ENCODE data around the gene EFNA1.
A peak's percentile ranks its signal among the peaks of the same experiment; 100 is the strongest.

EFNA1 gene

GRCh38 chr1:155176544-155177071 lies 48.9 kb downstream of the EFNA1 start:
- DNase-seq = peak; percentile 59

- DNase-seq = no peak
Measured at GRCh38 chr1:155177192-155177917, 49.7 kb downstream of the EFNA1 start.

DNA sequence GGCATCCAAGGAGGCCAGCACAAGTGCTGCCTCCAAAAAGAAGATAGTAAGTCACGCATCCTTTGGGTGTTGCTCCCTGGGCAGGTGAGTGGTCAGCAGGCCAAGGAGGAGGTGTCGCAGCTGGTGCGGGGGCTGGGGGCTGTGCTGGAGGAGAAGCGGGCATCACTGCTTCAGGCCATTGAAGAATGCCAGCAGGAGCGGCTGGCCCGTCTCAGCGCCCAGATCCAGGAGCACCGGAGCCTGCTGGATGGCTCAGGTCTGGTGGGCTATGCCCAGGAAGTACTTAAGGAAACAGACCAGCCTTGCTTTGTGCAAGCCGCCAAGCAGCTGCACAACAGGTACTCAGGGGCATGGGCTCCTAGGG lies 50.2 kb downstream of the EFNA1 start:
- no peak for DNase-seq

DNA sequence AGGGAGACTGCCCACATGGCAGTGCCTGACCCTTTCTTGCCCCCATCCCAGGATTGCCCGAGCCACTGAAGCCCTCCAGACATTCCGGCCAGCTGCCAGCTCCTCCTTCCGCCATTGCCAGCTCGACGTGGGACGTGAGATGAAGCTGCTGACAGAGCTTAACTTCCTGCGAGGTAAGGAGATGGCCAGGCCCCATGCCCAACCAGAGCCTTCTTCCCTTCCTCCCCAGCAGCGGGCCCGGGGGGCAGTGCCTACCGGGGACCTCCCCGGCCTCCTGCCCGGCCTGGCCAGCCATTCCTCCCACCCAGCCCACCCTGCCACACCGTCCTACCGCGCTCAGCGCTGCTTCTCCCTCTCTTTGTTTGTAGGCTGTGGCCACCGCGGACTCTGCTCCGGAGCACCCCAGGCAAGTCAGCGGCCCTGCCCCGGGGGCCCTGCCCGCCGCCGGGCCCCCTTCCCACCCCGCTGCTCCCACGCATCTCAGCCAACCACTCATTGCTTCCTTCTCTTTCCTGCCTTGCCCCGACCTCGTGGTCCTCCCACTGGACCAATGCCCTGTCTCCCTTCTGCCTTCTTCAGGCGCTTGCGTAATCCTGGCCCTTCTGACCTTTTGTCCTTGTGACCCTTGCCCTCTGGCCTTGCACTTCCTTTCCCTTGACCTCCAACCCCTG lies 50.9 kb downstream of the EFNA1 start:
- DNase-seq = no peak

DNA sequence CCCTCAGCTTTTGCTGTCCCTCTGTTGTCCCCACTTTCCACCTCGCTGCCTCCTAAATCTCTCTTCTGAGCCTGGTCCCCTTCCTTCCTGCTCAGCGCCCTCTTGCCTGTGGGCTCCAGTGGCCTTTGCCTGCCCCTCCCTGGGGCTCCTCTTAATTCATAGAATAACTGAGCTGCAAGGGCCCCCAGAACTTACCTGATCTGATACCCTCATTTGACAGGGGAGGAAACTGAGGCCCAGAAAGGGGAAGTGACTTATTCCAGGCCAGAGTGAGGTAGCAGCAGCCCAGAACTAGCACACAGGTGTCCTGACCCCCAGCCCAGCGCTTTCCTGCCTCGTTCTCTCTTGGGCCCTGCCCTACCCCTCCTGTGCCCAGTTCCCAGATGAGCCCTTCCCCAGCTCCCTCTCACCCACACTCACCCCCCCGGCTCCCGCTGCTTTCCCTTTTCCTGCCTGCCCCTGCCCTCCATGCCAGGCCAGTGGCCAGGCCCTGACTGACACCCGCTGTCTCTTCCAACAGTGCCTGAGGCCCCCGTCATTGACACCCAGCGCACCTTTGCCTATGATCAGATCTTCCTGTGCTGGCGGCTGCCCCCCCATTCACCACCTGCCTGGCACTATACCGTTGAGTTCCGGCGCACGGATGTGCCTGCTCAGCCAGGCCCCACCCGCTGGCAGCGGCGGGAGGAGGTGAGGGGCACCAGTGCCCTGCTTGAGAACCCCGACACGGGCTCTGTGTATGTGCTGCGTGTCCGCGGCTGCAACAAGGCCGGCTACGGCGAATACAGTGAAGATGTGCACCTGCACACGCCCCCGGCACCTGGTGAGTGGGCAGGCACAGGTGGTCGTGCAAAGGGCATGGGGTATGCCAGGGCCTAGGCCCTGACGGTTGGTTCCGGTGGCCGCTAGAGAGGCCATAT lies 51.7 kb downstream of the EFNA1 start:
- DNase-seq = no peak

GRCh38 chr1:155181371-155182051 lies 53.8 kb downstream of the EFNA1 start:
- no peak for DNase-seq

DNA sequence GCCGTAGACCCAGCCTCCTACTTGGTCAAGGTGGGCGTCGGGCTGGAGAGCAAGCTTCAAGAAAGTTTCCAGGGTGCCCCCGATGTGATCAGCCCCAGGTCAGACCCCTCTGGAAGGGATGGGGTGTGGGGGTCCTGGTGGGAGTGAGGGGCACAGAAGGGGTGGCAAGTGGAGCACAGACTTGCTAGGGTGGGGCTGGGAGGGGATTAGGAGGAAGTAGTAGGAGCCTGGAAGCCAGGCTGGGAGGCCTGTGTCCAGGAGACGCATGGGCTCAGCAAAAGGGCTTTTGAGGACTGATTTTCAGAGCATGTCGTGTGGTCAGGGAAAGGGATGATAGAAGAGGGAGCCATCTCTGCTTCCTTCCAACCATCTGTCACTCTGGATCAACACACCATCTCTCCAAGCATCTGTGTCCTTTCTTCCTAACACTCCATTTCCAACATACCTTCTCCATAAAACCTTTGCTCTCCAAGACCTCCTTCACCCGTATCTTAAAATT lies 54.4 kb downstream of the EFNA1 start:
- DNase-seq = no peak

DNA sequence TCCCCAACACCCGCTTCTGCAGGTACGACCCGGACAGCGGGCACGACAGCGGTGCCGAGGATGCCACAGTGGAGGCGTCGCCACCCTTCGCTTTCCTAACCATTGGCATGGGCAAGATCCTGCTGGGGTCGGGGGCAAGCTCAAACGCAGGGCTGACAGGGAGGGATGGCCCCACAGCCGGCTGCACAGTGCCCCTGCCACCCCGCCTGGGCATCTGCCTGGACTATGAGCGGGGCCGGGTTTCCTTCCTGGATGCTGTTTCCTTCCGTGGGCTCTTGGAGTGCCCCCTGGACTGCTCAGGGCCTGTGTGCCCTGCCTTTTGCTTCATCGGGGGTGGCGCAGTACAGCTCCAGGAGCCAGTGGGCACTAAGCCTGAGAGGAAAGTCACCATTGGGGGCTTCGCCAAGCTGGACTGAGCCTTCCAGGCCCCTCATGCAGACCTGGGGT lies 56.1 kb downstream of the EFNA1 start:
- DNase-seq = no peak

DNA sequence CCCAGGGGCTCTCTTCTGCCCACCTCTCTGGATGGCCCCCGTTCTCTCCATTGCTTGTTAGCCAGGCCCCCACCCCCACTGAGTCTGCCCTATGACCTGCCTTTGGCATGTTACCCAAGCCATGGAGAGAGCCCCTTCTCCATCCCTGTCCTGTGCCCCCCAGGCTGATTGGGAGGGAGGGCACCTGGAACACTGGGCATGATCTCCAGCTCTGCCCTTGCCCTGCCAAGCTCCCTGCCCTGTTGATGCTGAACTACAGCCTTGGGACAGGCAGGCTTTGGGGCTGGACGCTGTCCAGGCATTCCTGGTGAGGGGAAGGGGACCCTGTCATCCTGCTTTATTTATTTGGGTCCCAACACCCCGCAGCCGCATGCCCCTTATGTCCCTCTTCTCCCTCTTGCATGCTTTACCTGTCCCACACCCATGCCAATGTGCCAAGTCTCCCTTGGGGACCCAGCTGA lies 56.7 kb downstream of the EFNA1 start:
- no peak for DNase-seq

Measured in NCI-H2107 (cell line).